Testis (tissue), 2 donors: Measurements from ENCODE around the gene PON3.

Source experiments
- POLR2A ChIP-seq: fragments of 450-650 bp; IDR thresholded peaks from one replicate; pipeline ENCODE4 v1.6.1; 2017; ENCODE audit warnings: antibody characterized with exemption, mild to moderate bottlenecking, moderate library complexity
- TF ChIP-seq, protein P1 (sequence below), 3 experiments: fragments of 450-650 bp in 2 of 3; fragments of 200-600 bp in 1 of 3; sonication (generic) in 1 of 3; IDR thresholded peaks; one replicate each; pipeline ENCODE4 v1.5.1; 2016 to 2019; ENCODE audit warnings: antibody characterized with exemption in 3 of 3, mild to moderate bottlenecking in 2 of 3, moderate library complexity in 1 of 3

GRCh38 chr7:95330204-95330960 lies 65.8 kb downstream of the PON3 start:
- TF ChIP-seq, protein P1, sequence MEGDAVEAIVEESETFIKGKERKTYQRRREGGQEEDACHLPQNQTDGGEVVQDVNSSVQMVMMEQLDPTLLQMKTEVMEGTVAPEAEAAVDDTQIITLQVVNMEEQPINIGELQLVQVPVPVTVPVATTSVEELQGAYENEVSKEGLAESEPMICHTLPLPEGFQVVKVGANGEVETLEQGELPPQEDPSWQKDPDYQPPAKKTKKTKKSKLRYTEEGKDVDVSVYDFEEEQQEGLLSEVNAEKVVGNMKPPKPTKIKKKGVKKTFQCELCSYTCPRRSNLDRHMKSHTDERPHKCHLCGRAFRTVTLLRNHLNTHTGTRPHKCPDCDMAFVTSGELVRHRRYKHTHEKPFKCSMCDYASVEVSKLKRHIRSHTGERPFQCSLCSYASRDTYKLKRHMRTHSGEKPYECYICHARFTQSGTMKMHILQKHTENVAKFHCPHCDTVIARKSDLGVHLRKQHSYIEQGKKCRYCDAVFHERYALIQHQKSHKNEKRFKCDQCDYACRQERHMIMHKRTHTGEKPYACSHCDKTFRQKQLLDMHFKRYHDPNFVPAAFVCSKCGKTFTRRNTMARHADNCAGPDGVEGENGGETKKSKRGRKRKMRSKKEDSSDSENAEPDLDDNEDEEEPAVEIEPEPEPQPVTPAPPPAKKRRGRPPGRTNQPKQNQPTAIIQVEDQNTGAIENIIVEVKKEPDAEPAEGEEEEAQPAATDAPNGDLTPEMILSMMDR (IDR thresholded peaks at IDR 0.05), result no peak
- no peak for TF ChIP-seq POLR2A
